ENCODE data around the gene ZCCHC24. TPM values are rescaled to one million over a fixed set of nuclear protein-coding genes. Genes with fewer than 3 reads are reported as not detected.

ZCCHC24 gene
- total RNA-seq, 2 donors from 2014 or later = 14.0 to 19.8 TPM

DNA sequence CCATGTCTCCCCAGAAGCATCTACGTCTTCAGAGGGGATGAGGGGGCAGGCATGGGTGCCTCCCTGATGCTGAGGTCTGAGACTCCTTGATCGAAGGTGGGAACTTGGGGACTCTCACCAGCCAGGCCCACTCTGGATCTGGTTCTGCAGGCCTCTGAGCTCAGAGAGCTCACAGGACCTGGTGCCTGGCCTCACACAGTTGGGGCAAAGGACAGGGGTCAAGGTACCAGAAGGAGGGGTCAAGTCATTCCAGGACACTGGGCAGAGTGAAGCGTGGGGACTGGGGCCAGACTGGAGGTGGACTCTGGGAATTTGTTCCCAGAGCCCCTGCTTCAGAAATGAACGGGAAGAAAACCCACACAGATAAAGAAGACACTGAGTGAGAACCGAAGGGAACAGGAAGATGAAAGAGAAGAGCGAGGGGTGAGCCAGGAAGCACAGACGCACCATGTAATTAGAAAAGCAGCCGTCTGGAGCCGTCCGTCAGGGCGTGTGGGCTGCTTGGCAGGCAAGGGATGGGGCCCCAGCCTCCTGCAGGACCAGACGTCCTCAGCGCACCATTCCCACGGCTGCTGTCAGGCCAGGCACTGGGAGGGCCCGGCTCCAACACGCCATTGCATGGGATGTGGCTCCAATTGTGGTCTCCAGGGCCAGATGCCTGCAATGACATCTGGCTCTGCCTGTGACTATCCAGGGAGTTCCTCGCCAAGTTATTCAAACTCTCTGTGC is 47.7 kb downstream of the ZCCHC24 start:
- ATAC-seq = no peak
- Histone ChIP-seq H3K4me1 (peaks cover 4% of the 10 kb centered on the region), H3K27ac (peak overlapping the region in 1 of 4 donors; percentile 60), H3K27me3 (no peaks in the 10 kb centered on the region), H3K9me3 (no peaks in the 10 kb centered on the region), H3K4me3 (no peak overlapping the region), H3K36me3 (replicated peaks in 1 of 2; ENCODE audit: insufficient read depth in 1 of 2, low read depth in 2 of 2) (no peaks in the 10 kb centered on the region)
- 74 to 84% methylated on average over 15 to 17 of the region's 17 CpGs for WGBS, 2 donors
- TF ChIP-seq, protein P1, sequence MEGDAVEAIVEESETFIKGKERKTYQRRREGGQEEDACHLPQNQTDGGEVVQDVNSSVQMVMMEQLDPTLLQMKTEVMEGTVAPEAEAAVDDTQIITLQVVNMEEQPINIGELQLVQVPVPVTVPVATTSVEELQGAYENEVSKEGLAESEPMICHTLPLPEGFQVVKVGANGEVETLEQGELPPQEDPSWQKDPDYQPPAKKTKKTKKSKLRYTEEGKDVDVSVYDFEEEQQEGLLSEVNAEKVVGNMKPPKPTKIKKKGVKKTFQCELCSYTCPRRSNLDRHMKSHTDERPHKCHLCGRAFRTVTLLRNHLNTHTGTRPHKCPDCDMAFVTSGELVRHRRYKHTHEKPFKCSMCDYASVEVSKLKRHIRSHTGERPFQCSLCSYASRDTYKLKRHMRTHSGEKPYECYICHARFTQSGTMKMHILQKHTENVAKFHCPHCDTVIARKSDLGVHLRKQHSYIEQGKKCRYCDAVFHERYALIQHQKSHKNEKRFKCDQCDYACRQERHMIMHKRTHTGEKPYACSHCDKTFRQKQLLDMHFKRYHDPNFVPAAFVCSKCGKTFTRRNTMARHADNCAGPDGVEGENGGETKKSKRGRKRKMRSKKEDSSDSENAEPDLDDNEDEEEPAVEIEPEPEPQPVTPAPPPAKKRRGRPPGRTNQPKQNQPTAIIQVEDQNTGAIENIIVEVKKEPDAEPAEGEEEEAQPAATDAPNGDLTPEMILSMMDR (IDR thresholded peaks at IDR 0.05) = no peak
- TF ChIP-seq POLR2A (IDR thresholded peaks at IDR 0.05) = no peak
- no peak for DNase-seq
- intact Hi-C loops (cut with DNase I) = no loop called here

DNA sequence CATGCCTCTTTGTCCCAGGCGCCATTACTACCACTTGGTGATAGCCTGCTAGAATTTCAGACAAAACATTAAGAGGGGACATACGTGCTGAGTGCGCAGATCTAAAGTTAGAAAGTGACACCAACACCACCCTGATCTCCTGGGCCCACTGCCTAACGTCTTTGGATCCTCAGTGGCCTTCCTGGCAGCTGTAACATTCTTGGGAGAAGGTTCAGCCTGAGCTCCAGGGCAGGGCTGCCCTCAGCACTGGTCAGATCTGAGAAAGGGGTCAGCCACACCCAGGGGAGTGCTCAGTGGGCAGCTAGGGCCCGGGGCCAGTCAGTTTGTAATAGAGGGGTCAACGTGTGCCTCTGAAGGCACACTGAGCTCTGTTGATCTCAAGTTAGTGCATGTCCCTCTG is 48.4 kb downstream of the ZCCHC24 start:
- H3K9me3 ChIP-seq = no peaks in the 10 kb centered on the region
- H3K27me3 ChIP-seq = no peaks in the 10 kb centered on the region
- TF ChIP-seq, protein P1 (IDR thresholded peaks at IDR 0.05) = no peak
- no peak for ATAC-seq
- H3K27ac ChIP-seq = peak overlapping the region in 1 of 4 donors; percentile 29
- 74 to 81% methylated on average over 6 of the region's 6 CpGs for WGBS, 2 donors
- H3K4me3 ChIP-seq = no peak overlapping the region
- intact Hi-C loops (cut with DNase I) = no loop called here
- H3K4me1 ChIP-seq = no peaks in the 10 kb centered on the region
- no peaks in the 10 kb centered on the region for H3K36me3 ChIP-seq (replicated peaks in 1 of 2; ENCODE audit: insufficient read depth in 1 of 2, low read depth in 2 of 2)
- no peak for DNase-seq

DNA sequence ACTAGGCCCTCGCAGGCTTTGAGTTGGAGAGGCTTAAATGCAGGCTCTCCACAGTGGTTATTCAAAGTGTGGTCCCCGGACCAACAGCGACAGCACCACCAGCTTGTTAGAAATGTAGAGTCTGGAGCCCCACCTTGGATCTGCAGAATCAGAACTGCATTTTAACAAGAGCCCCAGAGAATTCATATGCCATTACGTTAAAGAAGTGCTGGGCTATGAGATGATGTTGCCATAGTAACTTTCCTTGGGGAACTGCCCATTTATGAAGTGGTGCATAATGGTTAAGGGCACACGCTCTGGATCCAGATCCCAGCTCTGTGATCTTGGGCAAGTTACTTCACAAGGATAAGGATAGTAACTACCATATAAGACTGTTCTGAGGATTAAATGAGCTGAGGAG is 48.9 kb downstream of the ZCCHC24 start:
- Histone ChIP-seq H3K9me3 (no peaks in the 10 kb centered on the region), H3K27ac (no peak overlapping the region), H3K4me1 (no peaks in the 10 kb centered on the region), H3K36me3 (replicated peaks in 1 of 2; ENCODE audit: insufficient read depth in 1 of 2, low read depth in 2 of 2) (no peaks in the 10 kb centered on the region), H3K27me3 (no peaks in the 10 kb centered on the region), H3K4me3 (no peak overlapping the region)
- DNase-seq (no peak), ATAC-seq (no peak)
- intact Hi-C loops (cut with DNase I) = no loop called here
- no peak for TF ChIP-seq POLR2A (IDR thresholded peaks at IDR 0.05)
- TF ChIP-seq, protein P1 (IDR thresholded peaks at IDR 0.05) = no peak
- 91 to 94% methylated on average over 5 of the region's 5 CpGs for WGBS, 2 donors

DNA sequence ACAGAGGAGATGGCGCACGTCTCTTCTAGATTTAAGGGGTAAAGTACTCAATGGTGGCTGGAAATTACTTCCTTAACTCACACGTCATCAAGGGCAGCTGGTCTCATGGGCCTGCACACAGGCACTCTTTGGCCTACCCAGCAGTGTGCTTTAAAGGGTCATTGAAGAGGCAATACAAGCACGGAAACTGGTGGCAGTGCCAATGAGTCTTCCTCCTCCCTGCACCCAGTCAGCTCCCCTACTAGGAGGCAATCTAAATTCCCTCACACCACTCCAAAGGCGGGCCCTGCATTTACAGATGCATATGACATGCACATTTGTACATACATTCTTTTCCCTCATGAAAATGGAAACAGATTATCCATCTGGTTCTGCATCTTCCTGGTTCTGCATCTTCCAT is 50.8 kb downstream of the ZCCHC24 start:
- TF ChIP-seq POLR2A (IDR thresholded peaks at IDR 0.05) = no peak
- TF ChIP-seq, protein P1 (IDR thresholded peaks at IDR 0.05) = no peak
- no peaks in the 10 kb centered on the region for H3K36me3 ChIP-seq (replicated peaks in 1 of 2; ENCODE audit: insufficient read depth in 1 of 2, low read depth in 2 of 2)
- no peak for DNase-seq

More for the DNA sequence above, 50.8 kb downstream of the ZCCHC24 start:
- Histone ChIP-seq H3K9me3 (no peaks in the 10 kb centered on the region), H3K27ac (no peak overlapping the region), H3K4me3 (no peak overlapping the region), H3K27me3 (no peaks in the 10 kb centered on the region), H3K4me1 (no peaks in the 10 kb centered on the region)
- intact Hi-C loops (cut with DNase I) = no loop called here
- 83 to 91% methylated on average over 5 of the region's 5 CpGs for WGBS, 2 donors
- no peak for ATAC-seq
